ENCODE measurements around the gene POLQ. TPM values are rescaled to one million over a fixed set of nuclear protein-coding genes. Genes with fewer than 3 reads are reported as not detected.

The POLQ gene
- total RNA-seq, 1 donor from 2014 or later, result 1.3 TPM

Other genes with a start within 250 kb of the POLQ start
- gene ARGFX, start 22.0 kb upstream of the POLQ start, total RNA-seq, result not detected in 2 replicates
- not detected in 2 replicates for gene FBXO40, start 47.4 kb upstream of the POLQ start, total RNA-seq
- gene HCLS1, start 114.9 kb upstream of the POLQ start, total RNA-seq, result 1.0 and 1.6 TPM in 2 replicates
- gene GOLGB1, start 203.8 kb upstream of the POLQ start, total RNA-seq, result 76.6 and 80.9 TPM in 2 replicates